Mesendoderm (in vitro differentiated cells): ENCODE data around the gene THSD4.

Source experiments
- DNase-seq: peaks from one replicate; pipeline ENCODE4 v3.0.0; 2013
- H2AK5ac ChIP-seq: 2 replicates; pipeline ENCODE4 v1.6.1; 2013; ENCODE audit warnings: low read length, inconsistent platforms
- H2BK120ac ChIP-seq: 2 replicates; pipeline ENCODE4 v1.6.1; 2013; ENCODE audit warnings: low read depth, mild to moderate bottlenecking, low read length, moderate library complexity, mixed read lengths
- H2BK15ac ChIP-seq: replicated peaks from 2 replicates; pipeline ENCODE4 v1.6.1; 2013; ENCODE audit warnings: low read depth, mild to moderate bottlenecking, moderate library complexity
- H2BK5ac ChIP-seq: 2 replicates; pipeline ENCODE4 v1.6.1; 2013; ENCODE audit warnings: low read length, inconsistent platforms
- H3K18ac ChIP-seq: 2 replicates; pipeline ENCODE4 v1.6.1; 2013; ENCODE audit warnings: mild to moderate bottlenecking, low read length, mixed read lengths
- H3K23ac ChIP-seq: one replicate; pipeline ENCODE4 v1.6.1; 2013; ENCODE audit warnings: low read length
- H3K27ac ChIP-seq: 2 replicates; pipeline ENCODE4 v1.5.1; 2013; ENCODE audit warnings: low read depth, mild to moderate bottlenecking, inconsistent platforms, low read length, moderate library complexity
- H3K27me3 ChIP-seq: 2 replicates; pipeline ENCODE4 v1.6.1; 2013; ENCODE audit warnings: low read length, control low read depth, mild to moderate bottlenecking, inconsistent platforms; ENCODE audit not compliant: insufficient read depth, poor library complexity
- H3K36me3 ChIP-seq: 2 replicates; pipeline ENCODE4 v1.6.1; 2013; ENCODE audit warnings: low read length, inconsistent platforms; ENCODE audit not compliant: control insufficient read depth, insufficient read depth
- H3K4ac ChIP-seq: one replicate; pipeline ENCODE4 v1.6.1; 2013; ENCODE audit warnings: low read depth, mild to moderate bottlenecking, low read length, moderate library complexity
- H3K4me1 ChIP-seq: 2 replicates; pipeline ENCODE4 v1.6.1; 2013; ENCODE audit warnings: low read depth, low read length, inconsistent platforms; ENCODE audit not compliant: control insufficient read depth
- H3K4me2 ChIP-seq: 2 replicates; pipeline ENCODE4 v1.6.1; 2013; ENCODE audit warnings: low read length
- H3K4me3 ChIP-seq: 2 replicates; pipeline ENCODE4 v1.5.1; 2013; ENCODE audit warnings: mild to moderate bottlenecking, low read length
- H3K56ac ChIP-seq: one replicate; pipeline ENCODE4 v1.6.1; 2013; ENCODE audit warnings: low read length
- H3K79me1 ChIP-seq: 2 replicates; pipeline ENCODE4 v1.6.1; 2013; ENCODE audit warnings: low read length, inconsistent platforms
- H3K79me2 ChIP-seq: 2 replicates; pipeline ENCODE4 v1.6.1; 2013; ENCODE audit warnings: mild to moderate bottlenecking, low read length; ENCODE audit not compliant: control insufficient read depth, insufficient read depth
- H3K9ac ChIP-seq: 2 replicates; pipeline ENCODE4 v1.6.1; 2013; ENCODE audit warnings: low read length, inconsistent platforms
- H4K5ac ChIP-seq: one replicate; pipeline ENCODE4 v1.6.1; 2013; ENCODE audit warnings: low read length
- H4K8ac ChIP-seq: one replicate; pipeline ENCODE4 v1.6.1; 2013; ENCODE audit warnings: low read depth, mild to moderate bottlenecking, control low read depth, low read length, moderate library complexity
- WGBS: extraction: QIAGEN DNeasy Blood & Tissue Kit; methylation state at CpG from one replicate; pipeline ENCODE4 v1.1.7; 2013; ENCODE audit warnings: low lambda C conversion rate, missing lambda C conversion rate; ENCODE audit not compliant: insufficient coverage; ENCODE audit errors: extremely low coverage; 5-methylcytosine and 5-hydroxymethylcytosine counted together

The THSD4 gene

DNA sequence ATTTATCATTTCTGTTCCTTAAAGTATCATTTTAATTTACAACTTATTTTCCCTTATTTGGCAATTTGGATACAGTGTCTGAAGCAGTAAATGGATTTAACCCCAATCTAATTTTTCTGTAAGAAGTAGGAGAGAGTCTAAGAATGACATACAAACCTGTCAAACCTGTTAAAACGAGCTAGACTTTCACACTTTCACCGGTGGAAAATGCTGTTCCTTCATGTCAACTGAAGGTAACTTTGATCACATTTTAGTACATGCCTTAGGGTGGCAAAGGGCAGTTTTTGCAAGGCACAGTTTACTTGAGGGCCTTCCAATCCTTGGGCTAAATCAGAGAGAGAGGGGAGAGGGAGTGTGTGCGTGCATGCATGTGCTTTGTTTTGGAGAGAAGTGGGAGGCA, 221.4 kb downstream of the THSD4 start:
- Histone ChIP-seq H2BK5ac (no peak overlapping the region), H2AK5ac (no peak overlapping the region), H3K4ac (no peak overlapping the region), H3K27me3 (no peaks in the 10 kb centered on the region), H3K79me1 (no peaks in the 10 kb centered on the region), H2BK15ac (no peak overlapping the region), H2BK120ac (no peak overlapping the region), H3K36me3 (no peaks in the 10 kb centered on the region), H3K56ac (no peak overlapping the region), H3K4me3 (no peak overlapping the region), H3K9ac (no peak overlapping the region), H3K27ac (no peak overlapping the region), H3K4me1 (peaks cover 6% of the 10 kb centered on the region), H4K8ac (no peak overlapping the region), H3K18ac (no peak overlapping the region), H3K23ac (no peak overlapping the region), H3K79me2 (no peaks in the 10 kb centered on the region), H3K4me2 (no peak overlapping the region), H4K5ac (no peak overlapping the region)
- WGBS = no CpG with 5 or more reads among the region's 3 CpGs
- peak; percentile 2 for DNase-seq

GRCh38 chr15:71337197-71337845, 222.1 kb downstream of the THSD4 start:
- H3K4ac ChIP-seq = no peak overlapping the region
- no peak overlapping the region for H3K9ac ChIP-seq
- H3K27me3 ChIP-seq = no peaks in the 10 kb centered on the region
- no peaks in the 10 kb centered on the region for H3K36me3 ChIP-seq
- H3K79me1 ChIP-seq = no peaks in the 10 kb centered on the region
- H4K5ac ChIP-seq = no peak overlapping the region
- no peak overlapping the region for H2AK5ac ChIP-seq
- peaks cover 6% of the 10 kb centered on the region for H3K4me1 ChIP-seq
- no peak overlapping the region for H3K18ac ChIP-seq
- no peak overlapping the region for H2BK120ac ChIP-seq
- no peak overlapping the region for H2BK5ac ChIP-seq
- H4K8ac ChIP-seq = no peak overlapping the region
- no CpG with 5 or more reads among the region's 5 CpGs for WGBS
- no peak overlapping the region for H3K27ac ChIP-seq
- no peak overlapping the region for H3K23ac ChIP-seq
- no peaks in the 10 kb centered on the region for H3K79me2 ChIP-seq
- no peak overlapping the region for H3K4me3 ChIP-seq
- DNase-seq = peak; percentile 82
- no peak overlapping the region for H2BK15ac ChIP-seq
- no peak overlapping the region for H3K56ac ChIP-seq
- no peak overlapping the region for H3K4me2 ChIP-seq

DNA sequence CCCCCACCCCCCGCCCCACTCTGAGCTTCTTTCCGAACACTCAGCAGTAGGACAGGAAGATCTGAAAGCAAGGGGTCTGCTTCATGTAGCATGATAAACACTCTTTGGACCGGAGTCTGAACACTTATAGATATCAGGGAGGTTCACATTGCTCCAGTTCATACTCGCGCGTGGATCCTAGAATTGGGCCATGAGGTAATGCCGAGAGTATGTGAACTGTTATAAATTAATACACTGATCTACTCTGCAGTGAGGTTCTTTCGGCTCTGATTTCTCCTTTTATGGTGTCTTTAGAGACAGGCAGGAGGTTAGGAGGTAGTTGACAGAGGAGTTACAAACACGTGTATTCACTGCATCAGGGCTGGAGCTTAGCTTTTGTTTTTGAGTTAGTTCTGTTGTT, 223.0 kb downstream of the THSD4 start:
- DNase-seq = no peak
- Histone ChIP-seq H3K36me3 (no peaks in the 10 kb centered on the region), H2BK5ac (no peak overlapping the region), H4K5ac (no peak overlapping the region), H3K56ac (no peak overlapping the region), H2BK120ac (no peak overlapping the region), H2BK15ac (no peak overlapping the region), H3K9ac (no peak overlapping the region), H3K4me2 (no peak overlapping the region), H3K4ac (no peak overlapping the region), H3K79me2 (no peaks in the 10 kb centered on the region), H4K8ac (no peak overlapping the region), H2AK5ac (no peak overlapping the region), H3K4me3 (no peak overlapping the region), H3K79me1 (no peaks in the 10 kb centered on the region), H3K4me1 (peaks cover 6% of the 10 kb centered on the region), H3K23ac (no peak overlapping the region), H3K27me3 (no peaks in the 10 kb centered on the region), H3K27ac (no peak overlapping the region), H3K18ac (no peak overlapping the region)
- no CpG with 5 or more reads among the region's 9 CpGs for WGBS

DNA sequence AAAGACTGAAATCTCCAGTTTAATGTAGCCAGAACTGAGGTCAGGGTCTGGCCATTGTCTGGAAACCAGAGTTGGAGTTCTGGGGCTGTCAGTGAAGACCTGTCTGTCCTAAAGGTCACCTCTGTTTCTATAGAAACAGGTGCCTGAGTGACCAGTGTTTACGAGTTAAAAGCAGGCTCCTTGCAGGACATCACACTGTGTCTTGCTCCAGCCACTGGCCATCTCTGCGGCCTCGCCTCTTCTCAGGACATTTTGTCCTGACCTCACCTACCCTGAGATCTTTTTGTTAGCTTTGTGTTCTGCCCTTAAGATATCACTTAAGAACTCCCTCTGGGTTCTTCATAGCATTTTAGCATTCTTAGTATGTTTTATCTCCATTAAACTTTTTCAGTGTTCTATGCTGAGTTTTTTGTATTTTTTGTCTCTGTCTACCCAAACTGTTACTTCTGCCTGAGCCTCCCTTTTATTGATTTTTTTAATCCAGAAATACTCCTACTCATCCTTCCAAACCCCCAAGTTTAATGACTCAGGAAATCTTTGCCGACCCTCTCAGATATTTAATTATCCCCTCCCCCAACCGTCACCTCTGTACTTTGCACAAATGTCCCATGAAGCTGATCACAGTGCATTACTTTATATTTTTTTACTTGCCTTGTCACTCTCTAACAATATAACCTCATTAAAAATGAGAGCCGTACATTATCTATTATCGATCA, 223.7 kb downstream of the THSD4 start:
- Histone ChIP-seq H4K8ac (no peak overlapping the region), H2BK15ac (no peak overlapping the region), H4K5ac (no peak overlapping the region), H2BK5ac (no peak overlapping the region), H3K79me1 (no peaks in the 10 kb centered on the region), H3K56ac (no peak overlapping the region), H3K27me3 (no peaks in the 10 kb centered on the region), H3K79me2 (no peaks in the 10 kb centered on the region), H2BK120ac (no peak overlapping the region), H3K18ac (no peak overlapping the region), H3K27ac (no peak overlapping the region), H2AK5ac (no peak overlapping the region), H3K4ac (no peak overlapping the region), H3K4me1 (peaks cover 6% of the 10 kb centered on the region), H3K36me3 (no peaks in the 10 kb centered on the region), H3K23ac (no peak overlapping the region), H3K4me3 (no peak overlapping the region), H3K9ac (no peak overlapping the region), H3K4me2 (no peak overlapping the region)
- WGBS = no CpG with 5 or more reads among the region's 7 CpGs
- DNase-seq = no peak

- Histone ChIP-seq H3K4me2 (no peak overlapping the region), H2BK120ac (no peak overlapping the region), H3K4me3 (no peak overlapping the region), H3K79me1 (no peaks in the 10 kb centered on the region), H3K79me2 (no peaks in the 10 kb centered on the region), H3K4ac (no peak overlapping the region), H2BK5ac (no peak overlapping the region), H4K8ac (no peak overlapping the region), H2BK15ac (no peak overlapping the region), H3K4me1 (peaks cover 2% of the 10 kb centered on the region), H3K27ac (no peak overlapping the region), H3K23ac (no peak overlapping the region), H3K27me3 (no peaks in the 10 kb centered on the region), H2AK5ac (no peak overlapping the region), H3K18ac (no peak overlapping the region), H3K56ac (no peak overlapping the region), H3K9ac (no peak overlapping the region), H3K36me3 (no peaks in the 10 kb centered on the region), H4K5ac (no peak overlapping the region)
- WGBS = no CpG with 5 or more reads among the region's 8 CpGs
- no peak for DNase-seq
Measured at GRCh38 chr15:71341811-71342550, 226.7 kb downstream of the THSD4 start.
